Frontal cortex (tissue), 4 donors: ENCODE data around the gene PPP4R1. TPM values are rescaled to one million over a fixed set of nuclear protein-coding genes. Genes with fewer than 3 reads are reported as not detected.

Experiments used
- DNase-seq, 2 donors: peaks; one replicate each; pipeline ENCODE4 v3.0.0; 2012; ENCODE audit warnings: low spot score in 2 of 2
- FAIRE-seq: peaks from 2 replicates; lab custom pipeline; 2012; peaks lifted over from hg19 to GRCh38; lab: Jason Lieb, UNC
- total RNA-seq: library from RNA; depleted of rRNA; stranded (reverse); fragments of >200 nt; gene quantifications from one replicate; pipeline ENCODE4 v1.2.3, GENCODE V29; 2014
- donor health status: control.
- donor health status: control.
- donor health status: control.

The PPP4R1 gene
- total RNA-seq, 1 donor from 2014 or later: 152 TPM

GRCh38 chr18:9557250-9557943, 57.0 kb downstream of the PPP4R1 start:
- no peak for FAIRE-seq
- no peak for DNase-seq

GRCh38 chr18:9552616-9553015, 61.7 kb downstream of the PPP4R1 start:
- FAIRE-seq (no peak), DNase-seq (no peak)

- FAIRE-seq (no peak), DNase-seq (no peak)
These were observed 62.2 kb downstream of the PPP4R1 start for GRCh38 chr18:9552191-9552590.

GRCh38 chr18:9550429-9550828, 63.9 kb downstream of the PPP4R1 start:
- FAIRE-seq (no peak), DNase-seq (no peak)

DNA sequence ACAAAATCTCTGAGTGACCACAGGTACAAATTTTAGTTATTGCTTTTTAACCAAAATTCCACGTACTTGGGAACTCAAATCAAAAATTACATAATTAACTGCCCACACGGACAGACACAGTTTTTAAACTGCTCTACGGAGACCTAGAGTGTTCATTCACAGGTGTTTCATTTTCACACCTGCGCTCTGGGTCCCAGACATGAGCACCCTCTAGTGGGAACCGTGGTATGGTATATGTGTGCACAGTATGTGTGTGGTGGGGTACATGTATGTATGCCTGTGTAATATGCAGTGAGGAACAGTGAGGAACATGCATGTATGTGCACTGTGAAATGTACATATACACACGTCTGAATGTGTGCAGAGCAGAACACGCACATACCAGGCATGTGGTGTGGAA, 65.0 kb downstream of the PPP4R1 start:
- FAIRE-seq: no peak
- no peak for DNase-seq

DNA sequence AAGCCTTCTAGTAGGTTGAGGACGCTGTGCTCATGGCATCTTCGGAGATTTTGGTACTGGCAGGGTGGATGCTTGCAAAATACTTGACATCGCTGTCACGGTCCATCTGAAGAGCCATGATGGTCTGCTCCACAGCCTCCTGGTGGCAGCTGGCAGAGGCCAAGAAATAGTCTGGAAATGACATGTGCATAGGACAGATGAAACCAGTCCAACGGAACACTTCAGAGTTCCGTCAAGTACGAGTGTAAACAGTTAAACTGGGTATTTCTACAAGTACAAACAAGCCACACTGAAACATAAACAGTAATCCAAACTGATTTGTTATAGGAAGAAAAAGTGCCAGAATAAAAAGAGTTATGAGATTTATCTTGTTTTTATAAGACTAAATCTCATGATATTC, 66.6 kb downstream of the PPP4R1 start:
- DNase-seq: no peak

DNA sequence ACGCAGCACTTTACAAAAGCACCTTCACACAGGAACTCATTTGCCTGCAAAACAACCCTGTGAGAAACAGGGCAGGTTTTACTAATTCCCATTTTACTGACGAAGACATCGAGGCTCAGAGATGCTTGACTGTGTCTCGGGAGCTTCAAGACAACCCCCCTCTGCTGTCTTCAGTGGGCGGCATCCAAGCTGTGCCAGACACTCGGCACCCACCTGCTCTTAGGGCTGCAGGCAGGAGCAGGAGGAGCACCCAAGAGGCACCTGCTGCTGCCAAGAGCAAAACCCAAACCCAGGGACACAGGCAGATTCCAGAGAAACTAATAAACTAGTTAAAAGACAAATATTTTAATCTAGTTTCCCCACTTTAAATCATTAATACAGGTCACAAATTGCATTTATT, 67.9 kb downstream of the PPP4R1 start:
- DNase-seq (no peak), FAIRE-seq (no peak)

More for the DNA sequence above, 66.6 kb downstream of the PPP4R1 start:
- no peak for FAIRE-seq

DNA sequence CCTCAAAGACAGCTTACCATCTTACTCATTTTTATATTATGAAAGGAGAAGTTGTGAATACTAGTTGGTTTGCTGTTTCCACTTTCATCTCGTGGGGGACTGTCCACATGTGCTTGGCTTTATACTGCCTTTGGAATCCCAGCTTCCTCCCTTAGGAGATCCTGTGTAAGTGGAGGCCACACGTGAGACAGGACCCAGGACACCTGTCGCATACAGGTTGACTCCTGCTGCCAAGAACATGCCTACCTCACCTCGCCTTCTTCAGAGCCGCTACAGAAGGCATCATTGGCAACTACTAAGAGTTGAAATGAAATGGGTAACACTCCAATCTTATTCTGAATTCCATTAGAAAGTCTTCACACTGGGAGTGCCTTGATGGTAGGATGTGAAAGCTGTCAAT, 69.3 kb downstream of the PPP4R1 start:
- no peak for FAIRE-seq
- no peak for DNase-seq

- FAIRE-seq: no peak
These were observed 71.4 kb downstream of the PPP4R1 start for GRCh38 chr18:9542924-9543323.

DNA sequence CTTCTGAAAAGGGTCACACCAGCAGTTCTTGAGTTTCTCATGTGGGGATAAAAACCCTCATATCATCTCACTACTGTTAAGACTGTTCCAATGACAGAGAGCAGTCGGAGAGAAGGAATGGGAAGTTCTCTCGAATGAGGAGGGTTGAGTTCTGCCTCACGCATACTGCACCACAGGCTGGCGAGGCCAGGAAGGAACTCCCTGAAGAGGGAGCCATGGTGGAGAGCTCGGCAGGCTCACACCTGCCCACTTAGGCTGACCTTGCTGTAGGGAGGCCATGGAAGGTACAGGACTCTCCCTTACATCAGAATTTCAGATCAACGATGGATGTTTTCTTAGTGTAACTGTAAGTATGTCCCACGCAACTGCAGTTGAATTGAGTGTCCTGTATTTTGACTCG, 74.4 kb downstream of the PPP4R1 start:
- DNase-seq (no peak), FAIRE-seq (no peak)

More at GRCh38 chr18:9542924-9543323, 71.4 kb downstream of the PPP4R1 start:
- no peak for DNase-seq

DNA sequence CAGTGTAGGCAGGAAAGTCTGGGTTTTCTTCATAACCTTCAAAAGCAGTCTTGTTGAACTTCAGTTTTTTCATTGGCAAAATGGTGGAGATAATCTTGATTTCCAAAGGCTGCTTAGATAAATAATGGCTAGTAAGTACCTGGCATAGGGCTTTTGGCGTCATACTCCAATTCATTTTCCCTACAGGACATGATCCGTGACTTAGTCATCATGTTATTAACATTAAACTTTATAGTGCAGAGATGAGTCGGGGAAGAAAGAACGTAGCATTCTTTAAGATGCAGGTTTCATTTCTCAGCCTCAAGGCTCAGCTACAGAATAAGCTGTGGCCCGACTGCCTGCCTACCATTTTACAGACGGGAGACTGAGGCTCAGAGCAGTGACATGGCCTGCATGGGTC, 75.1 kb downstream of the PPP4R1 start:
- FAIRE-seq: no peak
- DNase-seq: no peak

- DNase-seq: no peak
- FAIRE-seq: no peak
These were observed 76.7 kb downstream of the PPP4R1 start for GRCh38 chr18:9537677-9538076.

DNA sequence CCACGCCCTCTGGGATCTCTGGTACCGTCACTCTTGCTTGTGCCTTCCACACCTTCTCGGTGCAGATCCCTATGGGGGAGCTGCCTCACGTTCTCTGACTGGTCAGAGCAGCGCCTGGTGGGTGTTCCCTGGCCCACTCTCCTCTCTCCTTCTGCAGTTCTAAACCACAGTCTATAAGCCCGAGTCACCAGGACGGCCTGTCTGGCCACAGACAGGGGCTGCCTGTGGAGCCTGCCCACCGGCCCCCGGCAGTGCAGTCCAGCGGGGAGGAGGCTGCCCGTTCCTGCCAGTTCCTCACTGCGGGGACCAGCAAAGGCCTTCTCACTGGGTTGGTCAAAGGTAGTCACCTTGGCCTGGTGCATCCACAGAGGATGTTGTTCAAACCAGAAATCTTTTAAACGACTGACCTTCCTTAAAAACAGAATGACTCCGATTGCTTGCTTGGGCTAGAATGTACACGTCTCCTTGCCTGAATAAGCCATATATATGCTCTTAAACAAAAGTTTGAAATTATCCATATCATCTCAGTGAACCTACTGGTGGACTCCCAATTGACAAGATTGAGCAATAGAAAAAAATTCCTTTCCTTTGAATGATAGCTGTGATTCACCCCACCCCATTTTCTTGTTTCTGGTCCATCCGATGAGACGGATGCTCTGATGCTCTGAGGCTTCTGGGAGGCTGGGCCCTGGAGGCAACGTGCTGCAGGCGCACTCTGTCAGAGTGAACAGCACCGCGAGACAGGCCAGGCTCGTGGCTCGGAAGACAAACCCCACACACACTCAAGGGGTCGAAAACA, 77.8 kb downstream of the PPP4R1 start:
- FAIRE-seq (no peak), DNase-seq (no peak)

DNA sequence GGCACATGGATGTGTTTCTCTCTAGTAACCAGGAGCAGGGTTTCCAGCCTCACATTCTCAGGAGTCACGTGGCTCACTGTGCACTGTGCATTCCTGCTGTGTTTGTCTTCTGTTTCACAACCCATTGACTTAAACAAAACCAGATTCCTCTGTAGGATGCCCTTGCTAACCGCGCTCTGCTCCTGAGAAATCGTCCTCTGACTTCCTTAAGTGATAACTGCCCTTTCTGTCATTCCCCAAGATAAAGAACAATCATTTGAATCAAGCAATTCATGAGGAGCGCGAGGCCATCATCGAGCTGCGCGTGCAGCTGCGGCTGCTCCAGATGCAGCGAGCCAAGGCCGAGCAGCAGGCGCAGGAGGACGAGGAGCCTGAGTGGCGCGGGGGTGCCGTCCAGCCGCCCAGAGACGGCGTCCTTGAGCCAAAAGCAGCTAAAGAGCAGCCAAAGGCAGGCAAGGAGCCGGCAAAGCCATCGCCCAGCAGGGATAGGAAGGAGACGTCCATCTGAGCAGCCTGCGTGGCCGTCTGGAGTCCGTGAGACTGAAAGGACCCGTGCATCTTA, 78.8 kb downstream of the PPP4R1 start:
- no peak for FAIRE-seq
- DNase-seq: peak in 1 of 2 donors; percentile 37

DNA sequence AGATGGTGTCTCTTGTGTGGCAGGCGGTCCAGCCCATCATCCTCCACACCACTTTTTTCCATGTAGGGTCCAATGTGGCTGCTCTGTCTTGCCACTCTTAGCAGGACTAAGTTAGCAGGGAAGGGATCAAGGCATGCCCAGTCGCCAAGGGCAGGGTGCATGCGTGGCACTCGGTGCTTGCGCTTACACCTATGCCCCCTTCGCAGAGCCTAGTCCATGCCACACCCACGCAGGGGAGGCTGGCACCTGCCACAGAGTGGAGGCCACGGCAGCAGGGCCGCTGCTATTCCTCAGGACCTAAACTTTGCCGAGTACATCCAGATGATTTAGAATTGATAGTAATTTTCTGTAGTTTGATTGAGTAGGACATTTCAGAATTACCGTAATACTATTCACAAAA, 79.5 kb downstream of the PPP4R1 start:
- DNase-seq (no peak), FAIRE-seq (no peak)

DNA sequence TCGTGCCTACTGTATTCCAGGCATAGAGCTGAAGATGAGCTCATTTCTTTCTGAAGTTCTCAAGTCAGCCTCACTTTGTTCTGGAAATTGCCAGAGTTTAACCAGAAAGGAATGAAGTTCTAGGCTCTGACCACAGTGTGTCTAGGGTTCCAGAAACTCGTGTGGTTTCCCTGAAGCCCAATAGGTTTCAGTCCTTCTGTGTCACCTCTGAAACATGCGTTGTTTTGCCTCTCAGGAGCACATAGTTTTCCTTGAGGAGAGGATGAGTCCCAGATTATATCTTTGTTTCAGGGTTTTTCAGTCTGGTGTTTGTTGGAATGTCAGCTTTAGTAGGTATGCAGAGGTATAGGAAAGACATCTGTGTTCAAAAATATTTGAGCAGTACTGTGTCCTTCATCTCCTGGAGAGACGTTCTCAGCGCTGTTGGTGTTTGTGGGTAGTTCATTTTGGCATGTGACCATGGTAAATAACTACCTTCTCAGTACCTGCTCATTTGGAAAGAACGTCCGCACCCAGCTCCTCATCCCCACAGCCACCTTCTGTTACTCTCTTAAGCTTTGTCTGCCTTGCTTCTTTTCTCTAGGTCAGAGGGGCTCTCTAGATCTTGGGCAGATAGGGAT, 82.5 kb downstream of the PPP4R1 start:
- DNase-seq (no peak), FAIRE-seq (no peak)

GRCh38 chr18:9530226-9531009, 83.9 kb downstream of the PPP4R1 start:
- DNase-seq: no peak
- FAIRE-seq: no peak

DNA sequence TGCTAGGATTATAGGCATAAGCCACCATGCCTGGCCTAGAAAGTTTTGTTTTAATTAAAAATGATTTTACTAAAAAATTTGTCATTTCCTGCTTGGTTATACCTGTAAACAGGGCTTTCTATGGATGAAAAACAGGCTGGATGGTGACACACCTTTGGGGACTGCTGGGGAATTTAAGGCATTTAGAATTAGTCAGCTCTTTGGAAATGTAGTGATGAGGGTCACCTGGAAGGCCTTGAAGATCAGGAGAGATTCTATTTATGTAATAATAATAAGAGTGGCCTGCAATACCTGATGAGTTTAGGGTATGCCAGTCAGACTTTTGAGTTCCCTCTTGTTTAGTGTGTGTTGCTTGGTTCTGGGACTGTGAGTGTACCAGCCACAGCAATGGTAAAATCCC, 87.9 kb downstream of the PPP4R1 start:
- FAIRE-seq: no peak
- DNase-seq: no peak

DNA sequence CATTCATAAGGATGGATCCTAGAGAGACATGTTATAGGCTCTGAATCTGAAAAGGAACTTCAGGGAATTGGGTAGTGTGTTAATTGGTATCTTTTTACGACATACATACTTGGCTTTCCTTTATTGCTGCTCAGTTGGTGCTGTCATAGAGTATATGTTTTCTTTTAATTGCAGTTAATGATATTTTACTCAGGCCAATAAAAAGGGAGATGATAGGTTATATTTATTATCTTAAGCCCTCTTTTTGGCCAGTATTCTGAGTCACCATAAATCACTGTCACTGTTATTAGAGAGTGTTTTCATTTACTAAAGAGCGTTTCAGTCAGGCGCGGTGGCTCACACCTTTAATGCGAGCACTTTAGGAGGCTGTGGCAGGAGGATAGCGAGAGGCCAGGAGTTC, 91.4 kb downstream of the PPP4R1 start:
- DNase-seq (no peak), FAIRE-seq (no peak)

DNA sequence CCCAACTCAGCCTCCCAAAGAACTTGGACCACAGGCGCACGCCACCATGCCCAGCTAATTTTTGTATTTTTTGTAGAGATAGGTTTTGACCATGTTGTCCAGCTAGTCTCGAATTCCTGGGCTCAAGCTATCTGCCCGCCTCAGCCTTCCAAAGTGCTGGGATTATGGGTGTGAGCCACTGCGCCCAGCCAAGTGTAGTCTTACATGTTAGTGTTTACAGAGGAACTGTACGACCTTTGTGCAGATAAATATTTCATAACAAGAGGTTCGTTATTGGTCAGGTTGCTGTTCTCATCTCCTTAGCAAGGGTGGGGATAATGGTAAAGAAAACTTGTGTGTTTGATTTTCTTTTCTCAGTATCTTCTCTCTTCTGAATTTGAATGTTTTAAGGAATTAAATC, 92.6 kb downstream of the PPP4R1 start:
- FAIRE-seq: no peak

More for the DNA sequence above, 92.6 kb downstream of the PPP4R1 start:
- no peak for DNase-seq
